Astrocyte (in vitro differentiated cells and primary cell): ENCODE data around the gene NEK10.

ENCODE experiments used
- CTCF ChIP-seq: IDR thresholded peaks from 2 replicates; pipeline ENCODE4 v1.5.1; 2011; ENCODE audit warnings: low read depth, mild to moderate bottlenecking, inconsistent platforms, low read length, moderate library complexity; ENCODE audit not compliant: insufficient read depth
- EZH2 ChIP-seq: IDR thresholded peaks from 2 replicates; pipeline ENCODE4 v1.6.1; 2012; ENCODE audit warnings: mild to moderate bottlenecking, low read length, inconsistent platforms; ENCODE audit not compliant: insufficient read depth

- TF ChIP-seq CTCF (no peak), EZH2 (no peak)
Measured at GRCh38 chr3:27085829-27086730, 283.1 kb downstream of the NEK10 start.
